AML-193 (cell line): ENCODE data around the gene ROR2.
"Not testable (repeated sequence)": the region's sequence is repeated elsewhere in the genome, so short reads cannot be mapped to it uniquely, and the experiment has no call there.

Experiments used
- DNase-seq, 2 experiments: peaks; one replicate each; lab custom pipeline; 2025; lab: John Stamatoyannopoulos, UW

ROR2 gene

DNA sequence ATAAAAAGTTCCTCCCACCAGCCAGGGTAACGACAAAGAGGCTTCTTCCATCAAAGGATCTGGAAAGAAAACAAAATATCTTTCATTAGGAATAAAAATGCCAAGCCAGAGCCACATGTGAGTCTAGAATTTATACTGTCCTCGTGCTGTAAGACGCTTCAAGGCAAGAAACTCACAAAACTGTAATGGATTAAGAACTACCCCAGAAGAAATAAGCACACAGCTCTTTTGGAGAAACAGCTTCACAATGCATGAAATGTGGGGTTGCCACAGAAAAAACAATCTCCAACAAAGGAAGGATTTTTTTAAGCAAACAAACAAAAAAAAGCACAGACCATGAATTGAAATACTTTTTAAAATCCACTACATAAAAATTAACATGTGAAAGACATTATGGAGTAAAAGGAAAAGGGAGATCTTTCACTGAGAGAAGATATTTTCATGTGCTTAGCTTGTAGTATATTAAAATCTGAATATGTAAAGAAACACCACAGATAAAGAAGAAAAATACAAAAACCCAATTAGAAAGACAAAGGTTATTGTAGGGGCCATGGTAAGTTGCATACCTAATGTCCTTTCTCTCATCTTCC is 385.9 kb downstream of the ROR2 start:
- no peak for DNase-seq

GRCh38 chr9:91562416-91562815 is 387.6 kb downstream of the ROR2 start:
- no peak for DNase-seq

DNA sequence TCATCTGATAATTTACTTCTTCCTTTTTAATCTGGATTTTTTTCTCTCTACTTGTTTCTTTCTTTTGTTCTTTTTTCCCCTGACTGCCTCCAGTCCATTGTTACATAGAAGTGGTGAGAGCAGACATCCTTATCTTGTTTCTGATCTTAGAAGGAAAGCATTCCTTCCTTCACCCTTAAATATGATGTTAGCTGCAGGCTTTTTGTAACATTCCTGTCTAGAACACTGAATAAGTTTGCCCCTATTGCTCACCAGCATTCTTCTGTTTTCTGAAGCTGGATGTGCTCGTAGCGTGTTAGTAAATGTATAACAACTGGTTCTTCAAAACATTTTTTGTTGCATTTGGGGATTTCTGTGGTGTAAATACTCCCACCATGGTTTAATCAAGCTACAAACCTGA is 389.7 kb downstream of the ROR2 start:
- no peak for DNase-seq

DNA sequence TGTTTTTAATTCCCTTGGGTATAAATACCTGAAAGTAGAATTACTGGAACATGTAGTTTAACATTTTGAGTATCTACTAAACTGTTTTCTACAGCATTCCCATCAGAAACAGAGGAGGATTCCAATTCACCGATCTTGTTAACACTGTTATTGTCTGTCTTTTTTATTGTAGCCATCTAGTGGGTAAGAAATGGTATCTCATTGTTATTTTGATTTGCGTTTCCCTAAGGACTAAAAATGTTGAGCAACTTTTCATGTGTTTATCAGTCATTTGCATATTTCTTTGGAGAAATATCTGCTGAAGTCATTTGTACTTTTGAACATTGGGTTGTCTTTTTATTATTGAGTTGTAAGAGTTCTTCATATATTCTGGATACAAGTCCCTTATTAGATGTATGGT is 391.1 kb downstream of the ROR2 start:
- no peak for DNase-seq

DNA sequence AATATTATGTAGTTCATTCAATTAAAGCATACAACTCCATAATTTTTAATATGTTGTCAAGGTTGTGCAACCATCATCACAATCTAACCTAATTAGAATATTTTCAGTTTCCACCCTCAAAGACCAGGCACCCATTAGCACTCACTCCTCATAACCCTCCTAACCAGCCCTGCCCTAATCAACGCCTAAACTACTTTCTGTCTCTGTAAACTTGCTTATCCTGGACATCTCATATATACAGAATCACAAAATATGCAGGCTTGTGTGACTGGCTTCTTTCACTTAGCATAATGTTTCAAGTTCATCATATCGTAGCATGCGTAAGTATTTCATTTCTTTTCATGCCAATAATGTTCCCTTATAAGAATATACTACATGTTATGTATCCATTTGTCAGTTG is 391.6 kb downstream of the ROR2 start:
- no peak for DNase-seq

- DNase-seq = no peak
Observed at GRCh38 chr9:91557327-91557726, 392.7 kb downstream of the ROR2 start.

DNA sequence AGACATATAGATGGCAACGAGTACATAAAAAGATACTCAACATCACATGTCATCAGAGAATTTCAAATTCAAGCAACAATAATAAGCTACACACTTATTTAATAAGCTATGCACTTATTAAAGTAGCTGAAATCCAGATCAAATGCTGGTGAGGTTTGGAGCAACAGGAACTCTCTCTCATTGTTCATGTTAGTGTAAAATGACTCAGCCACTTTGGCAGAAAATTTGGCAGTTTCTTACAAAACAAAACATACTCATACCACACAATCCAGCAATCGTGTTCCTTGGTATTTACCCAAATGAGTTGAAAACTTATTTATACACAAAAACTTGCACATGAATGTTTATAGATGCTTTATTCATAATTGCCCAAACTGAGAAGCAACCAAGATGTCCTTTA is 394.9 kb downstream of the ROR2 start:
- DNase-seq = no peak

- DNase-seq = no peak
Observed at GRCh38 chr9:91549177-91549576, 400.9 kb downstream of the ROR2 start.

GRCh38 chr9:91547081-91547480 is 402.9 kb downstream of the ROR2 start:
- no peak for DNase-seq

GRCh38 chr9:91546574-91546973 is 403.5 kb downstream of the ROR2 start:
- no peak for DNase-seq

DNA sequence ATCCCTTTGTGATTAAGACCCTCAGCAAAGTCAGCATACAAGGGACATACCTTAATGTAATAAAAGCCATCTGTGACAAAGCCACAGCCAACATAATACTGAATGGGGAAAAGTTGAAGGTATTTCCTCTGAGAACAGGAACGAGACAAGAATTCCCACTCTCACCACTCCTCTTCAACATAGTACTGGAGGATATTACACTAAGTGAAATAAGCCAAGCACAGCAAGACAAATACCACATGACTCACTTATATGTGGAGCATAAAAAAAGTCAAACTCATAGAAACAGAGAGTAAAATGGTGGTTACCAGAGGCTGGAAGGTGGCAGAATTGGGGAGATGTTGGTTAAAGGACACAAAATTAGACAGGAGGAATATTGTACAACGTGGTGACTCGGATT is 408.3 kb downstream of the ROR2 start:
- no peak for DNase-seq

DNA sequence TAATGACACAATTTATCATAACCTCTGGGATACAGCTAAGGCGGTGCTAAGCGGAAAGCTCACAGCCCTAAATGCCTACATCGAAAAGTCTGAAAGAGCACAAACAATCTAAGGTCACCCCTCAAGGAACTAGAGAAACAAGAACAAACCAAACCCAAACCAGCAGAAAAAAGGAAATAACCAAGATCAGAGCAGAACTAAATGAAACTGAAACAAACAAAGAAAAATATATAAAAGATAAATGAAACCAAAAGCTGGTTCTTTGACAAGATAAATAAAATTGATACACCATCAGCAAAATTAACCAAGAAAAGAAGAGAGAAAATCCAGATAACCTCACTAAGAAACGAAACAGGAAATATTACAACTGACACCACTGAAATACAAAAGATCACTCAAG is 409.5 kb downstream of the ROR2 start:
- DNase-seq = not testable (repeated sequence)

- DNase-seq = no peak
Observed at GRCh38 chr9:91536211-91536691, 413.8 kb downstream of the ROR2 start.

- no peak for DNase-seq
Observed at GRCh38 chr9:91534374-91534773, 415.7 kb downstream of the ROR2 start.

GRCh38 chr9:91533382-91533781 is 416.6 kb downstream of the ROR2 start:
- no peak for DNase-seq

DNA sequence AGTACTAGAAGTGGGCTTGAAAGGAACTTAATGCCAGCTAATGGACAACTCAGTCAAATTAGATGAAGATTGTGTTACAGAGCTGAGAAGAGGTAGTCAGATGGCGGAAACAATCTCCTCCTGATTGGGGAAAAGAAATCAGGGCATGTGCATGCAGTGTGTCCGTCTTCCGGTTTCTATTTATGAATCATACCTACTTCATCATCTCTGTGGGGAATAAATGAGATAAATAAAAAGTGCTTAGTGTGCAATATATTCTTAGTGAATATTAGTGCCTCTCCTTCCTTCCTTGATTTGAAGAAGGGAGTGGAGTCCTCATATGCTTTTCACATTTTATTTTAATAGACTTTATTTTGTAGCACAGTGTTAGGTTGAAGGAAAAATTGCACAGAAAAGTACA is 417.7 kb downstream of the ROR2 start:
- no peak for DNase-seq

DNA sequence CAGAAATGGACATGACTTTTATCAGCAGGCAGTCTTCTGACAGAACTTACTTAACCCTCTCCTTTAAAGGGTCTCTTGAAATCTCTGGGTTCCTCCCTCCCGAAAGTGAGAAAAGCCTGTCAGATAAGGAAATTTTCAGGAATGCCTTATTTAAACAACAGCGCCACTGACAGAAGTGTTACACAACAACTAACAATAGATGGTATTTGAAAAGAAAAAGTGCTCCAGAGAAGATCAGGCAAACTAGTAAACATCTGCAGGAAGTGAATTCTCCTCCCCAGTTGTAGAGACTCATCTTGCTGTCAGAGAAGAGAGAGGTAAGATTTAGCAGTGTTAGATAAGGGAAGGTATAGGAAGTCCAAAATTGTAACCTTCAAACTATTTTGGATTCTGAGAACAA is 419.2 kb downstream of the ROR2 start:
- DNase-seq = no peak

- DNase-seq = no peak
Observed at GRCh38 chr9:91522481-91522880, 427.5 kb downstream of the ROR2 start.

GRCh38 chr9:91519520-91520277 is 430.3 kb downstream of the ROR2 start:
- DNase-seq = no peak

GRCh38 chr9:91518462-91518861 is 431.6 kb downstream of the ROR2 start:
- no peak for DNase-seq

DNA sequence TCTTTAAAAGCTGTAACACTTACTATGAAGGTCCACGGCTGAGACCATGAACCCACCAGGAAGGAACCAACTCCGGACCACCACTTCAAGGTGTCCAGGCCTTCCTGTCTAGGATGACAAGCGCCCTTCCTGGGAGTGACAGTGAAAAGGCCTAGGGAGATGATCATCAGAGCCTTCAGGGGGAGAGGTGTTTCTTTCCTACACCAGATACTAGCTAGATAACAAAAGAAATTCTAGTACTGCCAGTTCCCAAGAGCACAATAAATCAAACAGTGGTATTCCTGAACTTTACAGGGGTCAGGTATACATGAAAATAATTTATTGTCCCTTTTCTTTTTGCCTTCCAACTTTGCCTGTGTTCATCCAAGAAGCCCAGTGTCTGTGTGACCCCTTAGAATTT is 432.2 kb downstream of the ROR2 start:
- DNase-seq = no peak

DNA sequence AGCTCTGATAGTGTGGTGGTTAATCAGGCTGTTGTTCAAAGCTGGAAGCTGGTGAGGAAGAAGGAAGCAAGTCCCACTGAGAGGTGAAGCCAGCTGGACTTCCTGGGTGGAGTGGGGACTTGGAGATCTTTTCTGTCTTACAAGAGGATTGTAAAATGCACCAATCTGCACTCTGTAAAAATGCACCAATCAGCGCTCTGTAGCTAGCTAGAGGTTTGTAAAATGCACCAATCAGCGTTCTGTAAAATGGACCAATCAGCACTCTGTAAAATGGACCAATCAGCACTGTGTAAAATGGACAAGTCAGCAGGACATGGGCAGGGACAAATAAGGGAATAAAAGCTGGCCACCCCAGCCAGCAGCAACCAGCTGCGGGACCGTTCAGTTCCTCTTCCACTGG is 432.7 kb downstream of the ROR2 start:
- DNase-seq = not testable (repeated sequence)

DNA sequence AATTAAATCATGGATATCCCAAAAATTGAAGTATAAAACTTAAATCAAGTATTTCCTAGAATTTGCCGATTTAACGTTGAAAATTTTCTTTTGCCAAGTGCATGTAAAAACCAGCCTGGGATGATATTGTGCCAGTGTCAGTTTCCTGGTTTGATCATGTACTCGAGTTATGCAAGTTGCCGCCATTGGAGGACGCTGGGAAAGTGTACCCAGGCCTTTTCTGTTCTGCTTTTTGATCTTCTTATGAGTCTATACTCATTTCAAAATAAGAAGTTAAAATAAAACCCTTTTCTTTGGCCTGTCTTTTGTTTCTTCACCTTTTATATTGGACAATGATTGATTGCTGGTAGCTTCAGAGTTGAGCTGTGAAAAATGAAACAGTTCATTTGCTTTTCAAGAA is 433.3 kb downstream of the ROR2 start:
- DNase-seq = no peak

GRCh38 chr9:91516081-91516480 is 433.9 kb downstream of the ROR2 start:
- no peak for DNase-seq
